HG03469 (cell line): ENCODE measurements around the gene CCDC187.

Experiments
- ATAC-seq: cut with Tn5 transposase; IDR thresholded peaks from one replicate; pipeline ENCODE4 v1.9.1; 2021; ENCODE audit warnings: mild to moderate bottlenecking, moderate library complexity, moderate number of reproducible peaks; ENCODE audit not compliant: unreplicated experiment

Gene CCDC187

DNA sequence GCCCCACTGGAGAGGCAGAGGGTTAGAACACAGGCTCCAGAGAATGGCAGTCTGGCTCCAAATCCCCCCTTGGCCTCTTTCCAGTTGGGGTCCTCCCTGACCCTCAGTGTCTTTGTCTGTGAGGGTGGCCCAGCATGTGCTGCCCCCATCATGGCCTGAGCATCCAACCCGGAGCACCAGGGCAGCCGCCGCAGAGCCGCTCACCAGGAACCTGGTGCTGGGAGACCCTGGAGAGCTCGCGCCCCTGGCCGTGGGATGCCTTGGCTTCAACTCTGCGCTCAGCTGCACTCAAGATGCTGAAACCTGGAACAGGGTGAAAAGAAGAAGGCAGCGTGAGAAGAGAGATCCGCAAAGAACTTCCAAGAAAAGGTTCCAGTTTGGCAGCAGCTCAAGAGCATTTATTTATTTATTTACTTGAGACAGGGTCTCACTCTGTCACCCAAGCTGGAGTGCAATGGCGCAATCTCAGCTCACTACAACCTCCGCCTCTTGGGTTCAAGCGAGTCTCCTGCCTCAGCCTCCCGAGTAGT is 3.8 kb downstream of the CCDC187 start:
- ATAC-seq, result no peak

DNA sequence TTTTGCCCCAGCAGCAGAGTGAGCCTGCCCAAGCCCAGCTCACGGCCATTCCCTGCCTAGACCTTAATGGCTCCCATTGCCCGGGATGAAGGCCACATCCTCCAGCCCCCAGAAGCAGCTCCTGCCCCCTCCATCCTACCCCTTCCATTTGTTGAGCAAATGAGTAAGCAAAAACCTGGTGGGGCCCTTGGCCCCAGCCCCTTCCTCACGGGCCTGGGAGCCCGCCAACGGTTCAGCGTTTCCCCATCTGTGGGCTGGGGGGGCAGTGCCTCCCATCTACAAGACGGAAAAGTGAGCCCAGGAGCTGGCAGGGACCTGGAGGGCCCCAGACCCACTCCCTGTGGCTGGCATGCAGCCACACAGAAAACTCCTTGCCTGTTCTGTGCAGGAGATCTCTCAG is 4.4 kb downstream of the CCDC187 start:
- no peak for ATAC-seq

DNA sequence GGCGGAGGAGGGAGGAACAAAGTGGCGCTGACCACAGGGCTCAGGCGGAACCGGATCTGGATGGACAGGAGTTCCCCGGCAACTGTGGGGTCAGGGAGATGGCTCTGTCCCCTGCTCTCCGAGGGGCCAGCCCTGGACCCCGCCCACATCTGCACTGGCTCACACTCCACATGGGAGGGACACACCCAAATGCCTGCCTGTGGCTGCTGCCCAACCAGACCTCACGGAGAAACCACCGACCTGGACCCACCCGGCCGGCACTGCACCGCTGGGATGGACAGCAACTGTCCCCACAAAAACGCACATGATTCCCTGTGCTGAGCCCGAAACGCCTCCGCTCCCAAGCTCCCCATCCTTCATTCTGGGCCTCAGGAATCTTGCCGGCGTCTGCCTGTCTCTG is 4.8 kb downstream of the CCDC187 start:
- ATAC-seq, result no peak

DNA sequence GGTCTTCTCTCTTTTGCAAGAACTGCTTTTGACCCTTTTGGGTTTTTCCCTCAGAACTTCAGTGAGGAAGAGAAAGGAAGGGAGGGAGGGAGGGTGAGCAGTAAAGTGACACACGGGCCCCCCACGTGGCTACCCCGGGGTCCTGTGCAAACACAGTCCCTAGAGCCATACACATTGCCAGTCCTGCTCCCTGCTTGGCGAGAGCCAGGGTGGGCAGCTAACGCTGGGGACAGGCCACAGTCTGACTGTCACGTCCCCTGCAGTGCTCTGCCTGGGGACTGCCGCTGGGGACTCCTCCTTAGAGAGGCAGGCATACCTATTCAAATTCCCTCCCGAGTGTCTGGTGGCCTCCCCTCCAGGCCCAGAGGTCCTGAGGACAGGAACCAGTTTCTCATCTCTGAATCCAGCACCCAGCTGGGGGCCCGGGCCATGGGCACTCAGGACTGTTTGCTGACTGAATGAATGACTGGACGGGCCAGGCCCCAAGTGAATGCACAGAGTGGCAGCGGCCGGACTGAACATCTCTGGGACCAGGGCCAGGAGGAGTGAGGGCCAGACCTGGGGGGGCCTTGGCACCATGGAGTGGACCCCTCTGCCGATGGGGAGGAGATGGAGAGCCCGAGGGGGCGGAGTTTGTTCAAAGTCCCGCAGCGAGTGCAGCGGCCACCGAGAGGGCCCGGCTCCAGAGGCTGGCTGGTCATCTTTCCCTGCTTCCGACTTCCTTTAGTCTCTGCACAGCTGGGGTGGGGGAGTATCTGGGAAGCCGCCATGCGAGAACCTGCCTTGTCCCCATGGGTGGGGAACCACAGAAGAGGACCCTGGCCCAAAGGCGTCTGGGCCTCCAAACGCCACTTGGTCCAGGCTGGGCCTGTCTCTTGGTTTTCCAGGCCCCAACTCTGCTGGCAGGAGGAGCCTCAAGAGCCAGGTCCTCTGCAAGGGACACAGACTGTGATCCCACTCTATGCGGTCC is 5.8 kb downstream of the CCDC187 start:
- no peak for ATAC-seq

DNA sequence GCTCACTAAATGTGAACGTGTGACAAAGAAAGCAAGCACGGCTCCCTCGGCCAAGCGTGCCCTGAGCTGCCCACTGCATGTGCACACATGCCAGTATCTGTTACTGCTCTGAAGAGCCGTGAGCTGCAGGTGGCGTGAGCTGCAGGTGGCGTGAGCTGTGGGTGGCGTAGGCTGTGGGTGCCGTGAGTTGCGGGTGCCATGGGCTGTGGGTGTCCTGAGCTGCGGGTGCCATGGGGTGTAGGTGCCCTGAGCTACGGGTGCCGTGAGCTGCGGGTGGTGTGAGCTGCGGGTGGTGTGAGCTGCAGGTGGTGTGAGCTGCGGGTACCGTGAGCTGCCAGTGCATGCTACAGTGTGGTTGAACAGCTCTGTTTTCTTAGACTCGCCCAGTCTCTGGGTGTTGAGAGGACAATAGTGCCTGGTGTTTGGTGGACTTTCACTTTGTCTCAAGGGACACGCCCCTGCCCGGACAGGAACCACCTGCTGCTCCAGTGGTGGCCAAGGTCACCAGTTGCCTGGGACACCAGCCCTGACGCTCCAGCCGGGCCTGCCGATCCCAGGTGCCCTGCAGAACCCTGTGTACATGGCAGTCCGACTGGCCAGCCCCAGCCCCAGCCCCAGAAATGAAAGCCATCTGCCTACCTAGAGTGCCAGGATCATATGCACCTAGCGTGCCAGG is 6.7 kb downstream of the CCDC187 start:
- ATAC-seq, result no peak

DNA sequence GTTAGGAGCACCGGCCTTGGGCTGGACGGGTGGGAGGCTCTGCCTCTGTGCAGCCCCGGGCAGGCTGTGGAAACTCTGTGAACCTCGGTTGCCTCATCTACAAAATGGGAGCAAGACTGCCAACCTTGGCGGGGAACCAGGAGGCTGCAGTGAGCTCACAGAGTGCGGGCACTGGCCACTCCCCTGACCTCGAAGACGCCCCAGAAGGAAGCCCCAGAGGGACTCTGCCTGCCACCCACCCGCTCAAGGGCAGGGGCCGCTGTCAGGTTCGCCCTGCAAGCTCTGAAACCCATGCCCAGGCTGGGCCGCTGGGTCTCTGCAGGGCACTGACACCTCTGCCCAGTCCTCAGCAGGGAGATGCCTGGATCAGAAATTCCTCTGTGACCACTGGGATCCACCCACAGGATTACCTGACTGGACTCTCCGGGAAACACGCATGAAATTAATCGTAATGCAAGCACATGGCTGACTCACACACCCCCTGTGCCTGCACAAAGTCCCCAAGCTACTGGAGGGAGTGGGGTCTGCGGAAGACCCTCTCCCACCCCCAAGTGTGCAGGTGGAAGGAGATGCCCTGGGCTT is 7.4 kb downstream of the CCDC187 start:
- ATAC-seq, result no peak

DNA sequence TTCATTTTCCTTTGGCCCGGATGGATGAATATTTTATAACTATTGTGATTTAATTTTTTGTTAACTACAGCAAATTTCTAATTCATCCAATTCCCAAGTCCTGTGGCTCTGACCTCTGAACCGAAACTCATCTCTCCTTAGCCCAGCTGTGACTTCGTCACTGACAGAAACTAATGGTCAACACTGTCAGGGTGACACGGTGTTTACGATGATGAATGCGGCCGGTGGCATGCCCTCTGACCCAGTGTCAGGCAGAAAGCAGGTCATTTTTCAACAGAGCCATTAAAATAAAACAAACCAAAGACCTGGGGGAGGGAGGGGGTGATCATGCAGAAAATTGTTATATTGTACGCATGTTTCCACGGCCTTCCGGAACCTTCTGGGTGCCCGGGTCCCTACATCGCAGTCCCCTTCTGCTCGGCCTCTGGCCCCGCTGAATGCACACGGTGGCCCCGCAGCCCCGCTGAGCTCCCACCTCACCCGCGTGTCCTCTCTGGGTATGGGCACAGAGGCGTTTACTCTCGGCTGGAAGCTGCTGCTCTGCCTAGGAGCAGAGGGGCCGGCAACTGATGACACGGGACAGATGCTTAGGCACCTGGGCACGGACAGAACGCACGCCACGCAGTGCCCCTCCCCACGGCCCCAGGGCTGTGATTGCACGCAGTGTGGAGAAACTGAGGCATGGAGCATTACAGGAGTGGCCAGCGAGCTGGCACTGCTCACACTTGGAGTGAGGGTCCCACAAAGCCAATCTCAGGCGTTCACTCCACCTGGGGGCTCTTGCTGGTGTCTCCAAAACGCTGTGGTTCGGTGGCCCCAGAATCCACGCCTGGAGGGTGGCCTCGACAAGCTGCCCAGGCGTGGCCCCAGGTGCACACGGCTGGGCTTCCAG is 8.1 kb downstream of the CCDC187 start:
- no peak for ATAC-seq

DNA sequence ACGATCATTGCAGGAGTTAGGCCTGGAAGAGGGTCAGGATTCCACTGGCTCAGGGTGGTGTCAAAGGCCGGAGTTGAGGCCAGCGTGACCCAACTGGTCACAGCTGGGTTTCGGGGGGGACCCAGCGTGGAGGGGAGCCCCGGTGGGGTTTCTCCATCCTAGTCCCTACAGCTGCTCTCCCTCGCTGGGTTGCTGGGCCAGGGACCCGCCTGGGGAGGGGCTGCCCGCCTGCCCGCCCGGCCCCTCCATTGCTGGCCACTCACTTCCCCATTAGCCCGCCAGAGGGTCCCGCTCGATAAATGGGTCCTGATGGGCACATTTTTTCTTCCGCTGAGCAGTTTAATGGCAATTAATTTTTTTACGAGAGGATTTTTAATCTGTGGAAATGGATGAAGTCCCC is 8.8 kb downstream of the CCDC187 start:
- no peak for ATAC-seq

DNA sequence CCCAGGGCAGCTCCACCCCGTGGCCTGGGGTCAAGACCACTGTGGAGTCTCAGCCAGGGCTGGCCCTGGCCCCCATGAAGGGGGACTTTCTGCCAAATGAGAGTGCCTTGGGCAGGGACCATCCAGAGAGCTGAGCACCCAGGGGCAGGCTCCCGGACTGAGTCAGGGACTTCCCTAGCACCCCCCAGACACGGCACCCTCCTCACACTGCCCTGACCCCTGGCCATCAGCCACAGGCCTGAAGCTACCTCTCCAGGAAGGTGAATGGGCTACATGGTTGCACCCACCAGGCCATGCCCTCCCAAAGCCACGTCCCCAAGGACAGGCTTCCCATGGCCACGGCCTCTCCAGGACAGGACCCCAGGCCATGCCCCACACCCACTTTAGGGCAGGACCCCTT is 9.5 kb downstream of the CCDC187 start:
- ATAC-seq, result no peak

DNA sequence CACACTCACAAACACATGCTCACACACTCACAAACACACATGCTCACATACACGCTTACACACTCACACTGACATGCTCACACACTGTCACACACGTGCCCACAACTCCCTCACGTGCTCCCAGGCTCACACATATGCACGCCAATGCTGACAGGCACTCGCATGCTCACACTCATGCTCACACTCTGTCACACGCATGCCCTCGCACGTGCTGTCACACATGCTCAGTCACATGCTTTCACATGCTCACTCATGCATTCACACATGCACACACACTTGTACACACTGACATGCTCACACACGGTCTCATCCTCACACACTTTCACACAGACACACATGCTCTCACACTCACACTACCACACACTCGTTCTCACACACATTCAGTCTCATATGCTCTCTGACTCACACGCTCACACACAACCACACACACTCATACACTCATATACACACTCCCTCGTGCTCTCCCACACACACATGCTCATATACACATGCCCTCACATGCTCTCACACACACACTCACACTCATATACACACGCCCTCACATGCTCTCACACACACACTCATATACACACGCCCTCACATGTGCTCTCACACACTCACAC is 10.3 kb downstream of the CCDC187 start:
- no peak for ATAC-seq

DNA sequence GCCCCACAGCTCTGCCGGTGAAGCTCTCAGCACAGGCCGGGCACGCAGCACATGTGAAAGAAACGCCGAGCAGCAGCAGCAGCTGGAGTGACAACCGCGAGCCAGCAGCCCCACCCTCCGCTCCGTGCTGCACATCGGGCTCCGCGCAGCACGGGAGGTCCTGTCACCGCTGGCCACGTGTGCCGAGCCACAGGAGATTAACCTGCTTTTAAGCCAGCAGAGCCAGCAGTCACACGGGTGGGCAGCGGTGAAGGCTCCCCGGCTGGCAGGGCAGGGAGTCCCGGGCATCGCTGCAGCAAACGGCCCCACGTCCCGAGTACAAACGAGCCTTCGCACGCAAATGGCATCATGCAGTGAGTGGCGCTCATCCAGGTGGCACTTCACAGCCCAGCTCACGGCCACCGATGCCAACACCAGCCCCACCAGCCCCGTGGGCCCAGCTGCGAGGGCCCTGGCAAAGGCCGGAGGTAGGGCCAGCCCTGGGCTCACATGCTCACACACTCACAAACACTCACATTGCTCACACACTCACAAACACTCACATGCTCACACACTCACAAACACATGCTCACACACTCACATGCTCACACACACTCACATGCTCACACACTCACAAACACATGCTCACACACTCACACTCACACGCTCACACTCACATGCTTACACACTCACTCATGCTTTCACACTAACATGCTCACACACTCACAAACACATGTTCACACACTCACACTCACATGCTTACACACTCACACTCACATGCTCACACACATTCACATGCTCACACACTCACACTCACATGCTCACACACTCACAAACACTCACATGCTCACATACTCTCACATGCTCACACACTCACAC is 11.1 kb downstream of the CCDC187 start:
- ATAC-seq, result no peak

DNA sequence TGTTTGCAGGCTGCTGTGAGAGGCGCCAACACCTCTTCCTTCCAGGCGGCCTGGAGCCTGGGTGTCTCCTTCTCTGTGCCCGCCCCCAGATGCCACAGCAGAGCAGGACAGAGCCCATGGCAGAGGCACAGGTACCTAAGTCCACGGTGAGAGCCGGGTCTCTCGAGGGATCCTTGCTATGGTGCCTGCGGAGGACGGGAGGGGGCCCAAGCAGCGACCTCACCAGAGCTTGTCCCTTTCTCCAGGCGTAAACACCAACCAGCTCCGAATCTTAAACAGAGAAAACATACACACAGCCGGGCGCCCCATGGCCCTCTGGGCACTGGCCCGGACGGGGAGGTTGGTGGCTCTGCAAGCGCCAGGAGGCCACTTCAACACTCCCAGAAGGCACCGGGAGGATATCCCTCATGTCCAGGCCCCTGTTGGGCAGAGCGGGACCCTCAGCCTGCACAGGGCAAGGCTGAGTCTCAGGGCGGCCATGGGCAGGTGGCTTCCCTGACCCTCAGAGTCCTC is 11.8 kb downstream of the CCDC187 start:
- ATAC-seq, result no peak

DNA sequence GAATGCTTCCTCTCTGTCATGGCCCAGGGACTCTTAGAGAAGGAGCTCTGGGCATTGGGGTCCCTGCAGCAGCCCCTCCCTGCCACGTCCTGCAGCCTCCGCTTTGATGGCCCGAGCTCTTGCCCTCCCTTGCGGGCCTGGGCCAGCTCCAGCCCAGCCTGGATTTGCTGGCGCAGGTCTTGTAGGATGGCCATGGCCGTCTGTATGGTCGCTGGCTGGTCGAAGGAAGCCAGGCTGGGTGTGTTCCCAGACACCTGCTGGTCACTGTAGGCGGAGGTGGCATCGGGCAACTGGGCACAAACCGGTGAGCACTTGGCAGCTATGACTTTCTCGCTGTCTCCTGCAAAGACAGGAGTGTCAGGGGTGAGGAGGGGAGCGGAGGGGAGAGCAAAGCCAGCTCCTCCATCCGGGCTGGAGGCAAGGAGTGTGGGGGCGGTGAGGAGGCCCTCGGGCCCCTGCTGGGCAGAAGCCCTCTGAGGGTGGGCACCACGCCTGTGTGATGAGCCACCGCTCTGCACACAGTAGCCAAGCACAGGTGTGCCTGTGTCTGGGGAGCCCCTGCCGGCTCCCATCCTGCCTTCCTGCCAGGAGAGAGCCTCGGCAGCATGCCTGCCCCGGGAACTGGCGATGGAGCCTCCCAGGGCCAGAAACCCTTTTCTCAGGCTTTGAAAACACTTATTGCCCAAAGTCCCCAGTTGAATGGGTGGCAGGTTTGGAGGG is 12.4 kb downstream of the CCDC187 start:
- ATAC-seq, result no peak

DNA sequence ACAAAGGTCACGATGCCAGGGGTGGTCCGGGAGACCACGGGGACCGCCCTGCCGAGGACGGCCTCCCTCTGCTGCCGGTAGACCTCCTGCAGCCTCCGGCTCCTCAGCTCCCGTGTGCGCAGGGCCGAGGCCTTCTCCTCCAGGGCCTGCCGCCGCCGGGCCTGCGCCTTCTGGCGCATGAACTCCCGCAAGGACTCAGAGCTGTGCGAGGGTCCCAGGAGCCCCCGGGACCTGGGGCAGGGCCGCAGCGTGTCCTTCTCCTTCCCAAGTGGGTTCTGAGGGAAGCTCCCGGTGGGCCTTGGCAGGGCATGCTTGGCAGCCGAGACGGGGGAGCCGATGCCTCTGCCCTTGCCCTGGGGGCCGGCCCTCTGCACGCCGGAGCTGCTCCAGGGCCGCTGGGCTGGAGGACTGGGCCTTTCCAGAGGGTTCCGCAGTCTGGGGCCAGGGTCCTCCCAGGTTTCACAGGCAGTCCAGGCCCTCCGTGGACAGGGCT is 13.3 kb downstream of the CCDC187 start:
- no peak for ATAC-seq

DNA sequence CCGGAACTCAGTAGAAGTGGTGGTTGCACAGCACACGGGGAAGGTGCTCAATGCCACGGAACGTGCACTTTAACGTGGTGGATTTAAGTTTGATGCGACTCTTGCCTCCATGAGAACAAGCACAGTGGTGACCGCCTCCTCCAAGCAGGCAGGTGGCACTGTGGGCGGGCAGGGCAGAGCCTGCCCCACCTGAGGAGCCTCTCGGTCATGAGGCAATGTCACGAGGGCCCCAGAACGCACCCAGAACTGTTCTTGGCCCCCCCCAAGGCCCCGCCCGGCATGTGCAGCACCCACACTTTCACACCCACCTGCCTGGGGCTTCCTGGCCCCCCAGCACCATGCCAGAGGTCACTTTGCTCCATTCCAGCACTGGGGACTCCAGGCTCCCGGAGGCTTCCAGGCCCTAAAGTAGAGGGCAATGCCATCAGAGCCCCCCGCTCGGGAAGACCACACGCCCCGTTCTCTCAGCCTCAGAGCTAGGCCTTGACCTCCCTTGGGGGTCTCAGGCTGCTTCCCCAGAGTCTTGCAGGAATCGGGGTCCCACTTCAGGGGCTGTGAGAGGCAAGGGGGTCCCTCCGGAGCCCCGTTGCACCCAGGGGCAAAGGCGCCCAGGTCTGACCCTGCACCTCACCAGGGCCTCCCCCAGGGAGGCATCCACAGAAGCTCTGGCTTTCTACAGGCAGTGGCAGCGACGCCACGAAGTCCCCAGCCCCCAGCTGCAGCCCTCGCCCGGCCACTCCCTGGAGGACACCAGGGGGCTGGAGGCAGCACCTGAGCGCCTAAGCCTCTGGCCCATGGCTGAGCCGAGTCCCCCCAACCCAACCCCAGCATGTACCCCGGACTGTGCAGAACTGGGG is 14.0 kb downstream of the CCDC187 start:
- no peak for ATAC-seq

DNA sequence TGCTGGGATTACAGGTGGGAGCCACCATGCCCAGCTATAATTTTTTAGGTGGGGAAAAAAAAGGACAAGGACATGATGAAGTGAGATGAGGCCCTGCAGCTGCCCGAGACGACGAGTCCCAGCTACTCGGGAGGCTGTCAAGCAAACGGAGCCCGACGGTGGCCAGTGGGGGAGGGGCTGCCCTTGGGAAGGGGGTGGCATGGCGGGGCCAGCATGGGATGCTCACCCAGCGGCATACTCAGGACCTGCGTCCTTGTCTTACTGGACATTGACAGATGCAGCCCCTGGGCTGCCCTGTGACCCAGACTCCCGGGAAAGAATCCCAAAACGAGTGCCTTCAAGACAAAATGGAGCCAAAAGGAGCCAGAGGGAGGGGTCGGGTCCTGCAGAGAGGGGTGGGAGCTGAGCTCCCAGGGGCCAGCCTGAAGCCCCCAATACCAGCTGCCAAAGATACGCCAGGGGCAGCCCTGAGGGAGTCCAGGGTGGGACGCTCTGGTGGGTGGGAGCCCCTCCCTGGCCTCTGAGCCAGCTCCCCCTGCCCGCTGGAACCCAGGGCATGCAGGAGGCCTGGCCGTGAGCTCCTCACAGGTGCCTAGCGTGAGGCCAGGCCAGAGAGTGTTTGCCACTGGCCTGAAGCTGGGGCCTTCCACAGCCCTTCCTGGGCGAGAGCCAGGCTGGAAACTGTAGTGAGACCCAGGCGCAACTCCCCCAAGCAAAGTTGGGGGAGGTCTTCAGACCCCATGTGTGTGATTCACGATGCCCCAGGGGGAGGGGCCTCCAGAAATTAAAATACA is 15.7 kb downstream of the CCDC187 start:
- ATAC-seq, result no peak
